IMR-90 (cell line): Measurements from ENCODE around the gene DRC7. TPM values are rescaled to one million over a fixed set of nuclear protein-coding genes. Genes with fewer than 3 reads are reported as not detected.

Experiments used
- ATAC-seq: fragments of 200-7000 bp; cut with Tn5 transposase; 2 replicates; pipeline ENCODE4 v1.9.1; 2020; ENCODE audit warnings: low read depth, mild to moderate bottlenecking, moderate library complexity
- BruUV-seq: library from RNA; stranded (reverse); fragments of 400-500 nt; replicated peaks from 2 replicates; lab custom pipeline; 2021; lab: Mats Ljungman, UMichigan
- CTCF ChIA-PET: fragments of 300-600 bp; formaldehyde crosslinking; extraction: SDS; loops from one replicate; lab custom pipeline; 2021; ENCODE audit warnings: antibody characterized with exemption; lab: Yijun Ruan, JAX
- POLR2A ChIA-PET: fragments of 300-600 bp; sonication (Branson Sonifier 250); formaldehyde crosslinking; loops from one replicate; lab custom pipeline; 2022; ENCODE audit warnings: antibody characterized with exemption; ENCODE audit not compliant: unreplicated experiment; lab: Charles Lee
- DNase-seq: peaks from one replicate; pipeline ENCODE4 v3.0.0; 2013
- H2AFZ ChIP-seq: replicated peaks from 2 replicates; pipeline ENCODE3; 2013; ENCODE audit warnings: low read length, mild to moderate bottlenecking; ENCODE audit not compliant: poor library complexity
- H2AK5ac ChIP-seq: 2 replicates; pipeline ENCODE4 v1.6.1; 2013; ENCODE audit warnings: low read depth, low read length, inconsistent platforms
- H2AK9ac ChIP-seq: replicated peaks from 2 replicates; pipeline ENCODE3; 2013; ENCODE audit warnings: mild to moderate bottlenecking, low read depth, low read length, moderate library complexity; ENCODE audit not compliant: poor library complexity
- H2BK120ac ChIP-seq: 2 replicates; pipeline ENCODE4 v1.6.1; 2013; ENCODE audit warnings: low read depth, low read length, inconsistent platforms
- H2BK15ac ChIP-seq: 3 replicates; pipeline ENCODE4 v1.6.1; 2013; ENCODE audit warnings: low read depth, low read length, inconsistent platforms
- H2BK20ac ChIP-seq: 2 replicates; pipeline ENCODE4 v1.6.1; 2013; ENCODE audit warnings: low read depth, mild to moderate bottlenecking, inconsistent platforms, low read length, moderate library complexity
- H2BK5ac ChIP-seq: 2 replicates; pipeline ENCODE4 v1.6.1; 2013; ENCODE audit warnings: mild to moderate bottlenecking, low read depth, low read length, inconsistent platforms; ENCODE audit not compliant: poor library complexity, severe bottlenecking
- H3K14ac ChIP-seq: replicated peaks from 2 replicates; pipeline ENCODE4 v1.6.1; 2013; ENCODE audit warnings: low read depth, low read length, inconsistent platforms
- H3K18ac ChIP-seq: 2 replicates; pipeline ENCODE4 v1.6.1; 2013; ENCODE audit warnings: low read depth, low read length, control low read depth
- H3K23ac ChIP-seq: 2 replicates; pipeline ENCODE4 v1.6.1; 2013; ENCODE audit warnings: low read depth, low read length, inconsistent platforms
- H3K27ac ChIP-seq: 2 replicates; pipeline ENCODE4 v1.5.1; 2013; ENCODE audit warnings: mild to moderate bottlenecking, control low read depth, low read length; ENCODE audit not compliant: insufficient read depth
- H3K27me3 ChIP-seq: 2 replicates; pipeline ENCODE4 v1.6.1; 2013; ENCODE audit warnings: low read length; ENCODE audit not compliant: control insufficient read depth, insufficient read depth
- H3K36me3 ChIP-seq: 2 replicates; pipeline ENCODE4 v1.6.1; 2013; ENCODE audit warnings: low read length, mixed read lengths; ENCODE audit not compliant: control insufficient read depth, insufficient read depth
- H3K4ac ChIP-seq: 2 replicates; pipeline ENCODE4 v1.6.1; 2013; ENCODE audit warnings: low read depth, low read length, inconsistent platforms
- H3K4me1 ChIP-seq: 2 replicates; pipeline ENCODE4 v1.6.1; 2013; ENCODE audit warnings: low read length, mixed read lengths; ENCODE audit not compliant: control insufficient read depth, insufficient read depth
- H3K4me2 ChIP-seq: 2 replicates; pipeline ENCODE4 v1.6.1; 2013; ENCODE audit warnings: low read depth, mild to moderate bottlenecking, control low read depth, low read length, moderate library complexity
- H3K4me3 ChIP-seq: 2 replicates; pipeline ENCODE4 v1.5.1; 2013; ENCODE audit warnings: low read depth, mild to moderate bottlenecking, control low read depth, low read length, moderate library complexity; ENCODE audit not compliant: insufficient read depth
- H3K56ac ChIP-seq: 2 replicates; pipeline ENCODE4 v1.6.1; 2013; ENCODE audit warnings: low read length, inconsistent platforms; ENCODE audit not compliant: insufficient read depth; ENCODE audit errors: extremely low read depth
- H3K79me1 ChIP-seq, 2 experiments: 2 replicates each; pipeline ENCODE4 v1.6.1; 2013; ENCODE audit warnings: low read length in 2 of 2, inconsistent platforms in 1 of 2, low read depth in 1 of 2
- H3K9ac ChIP-seq: 2 replicates; pipeline ENCODE4 v1.6.1; 2013; ENCODE audit warnings: low read depth, low read length, control low read depth
- H3K9me1 ChIP-seq: 2 replicates; pipeline ENCODE4 v1.6.1; 2013; ENCODE audit warnings: low read length, inconsistent platforms; ENCODE audit not compliant: insufficient read depth
- H3K9me3 ChIP-seq: 2 replicates; pipeline ENCODE4 v1.6.1; 2013; ENCODE audit warnings: low read length; ENCODE audit not compliant: control insufficient read depth, insufficient read depth
- H4K20me1 ChIP-seq: 2 replicates; pipeline ENCODE4 v1.6.1; 2013; ENCODE audit warnings: low read length, inconsistent platforms; ENCODE audit not compliant: insufficient read depth
- H4K5ac ChIP-seq: 2 replicates; pipeline ENCODE4 v1.6.1; 2013; ENCODE audit warnings: mild to moderate bottlenecking, low read depth, low read length, control low read depth
- H4K8ac ChIP-seq, 2 experiments: 2 replicates each; pipeline ENCODE4 v1.6.1; 2013; ENCODE audit warnings: low read depth in 2 of 2, low read length in 2 of 2, control low read depth in 1 of 2, inconsistent platforms in 1 of 2
- H4K91ac ChIP-seq: 2 replicates; pipeline ENCODE4 v1.6.1; 2013; ENCODE audit warnings: low read depth, low read length, inconsistent platforms; ENCODE audit not compliant: insufficient read depth
- BHLHE40 ChIP-seq: fragments of 150-350 bp; IDR thresholded peaks from 2 replicates; pipeline ENCODE4 v1.6.1; 2016; ENCODE audit warnings: mild to moderate bottlenecking, low read depth, low read length
- CEBPB ChIP-seq: IDR thresholded peaks from 2 replicates; pipeline ENCODE4 v1.6.1; 2012; ENCODE audit warnings: low read depth, low read length, improper control_type of control experiment
- CHD1 ChIP-seq: IDR thresholded peaks from 2 replicates; pipeline ENCODE4 v1.6.1; 2012; ENCODE audit warnings: low read depth, low read length, improper control_type of control experiment
- CTCF ChIP-seq: conservative IDR thresholded peaks from 2 replicates; pipeline ENCODE4 v1.5.1; 2012; ENCODE audit warnings: mild to moderate bottlenecking, low read depth, low read length, improper control_type of control experiment
- ELK1 ChIP-seq: fragments of 150-350 bp; IDR thresholded peaks from 2 replicates; pipeline ENCODE4 v1.6.1; 2016; ENCODE audit warnings: low read depth, mild to moderate bottlenecking, low read length, moderate library complexity, borderline replicate concordance
- FOS ChIP-seq: fragments of 150-350 bp; IDR thresholded peaks from 2 replicates; pipeline ENCODE4 v1.6.1; 2016; ENCODE audit warnings: low read depth, low read length
- MAFK ChIP-seq: IDR thresholded peaks from 2 replicates; pipeline ENCODE4 v1.6.1; 2012; ENCODE audit warnings: low read depth, low read length, improper control_type of control experiment
- MAZ ChIP-seq: IDR thresholded peaks from 2 replicates; pipeline ENCODE4 v1.6.1; 2012; ENCODE audit warnings: low read depth, mild to moderate bottlenecking, low read length, improper control_type of control experiment, moderate library complexity, borderline replicate concordance
- MXI1 ChIP-seq: IDR thresholded peaks from 2 replicates; pipeline ENCODE4 v1.6.1; 2012; ENCODE audit warnings: low read depth, mild to moderate bottlenecking, low read length, moderate library complexity, borderline replicate concordance
- NFE2L2 ChIP-seq: fragments of 150-350 bp; IDR thresholded peaks from 2 replicates; pipeline ENCODE4 v1.6.1; 2016; ENCODE audit warnings: low read depth, mild to moderate bottlenecking, low read length
- POLR2A ChIP-seq: IDR thresholded peaks from 2 replicates; pipeline ENCODE4 v1.6.1; 2012; ENCODE audit warnings: mild to moderate bottlenecking, low read depth, low read length
- RAD21 ChIP-seq: IDR thresholded peaks from 2 replicates; pipeline ENCODE4 v1.6.1; 2012; ENCODE audit warnings: low read length, improper control_type of control experiment
- RCOR1 ChIP-seq: IDR thresholded peaks from 2 replicates; pipeline ENCODE4 v1.6.1; 2012; ENCODE audit warnings: mild to moderate bottlenecking, low read length, improper control_type of control experiment; ENCODE audit not compliant: insufficient replicate concordance
- RFX5 ChIP-seq: IDR thresholded peaks from 2 replicates; pipeline ENCODE4 v1.8.0; 2012; ENCODE audit warnings: low read depth, mild to moderate bottlenecking, low read length, moderate library complexity
- SMC3 ChIP-seq: fragments of 150-350 bp; IDR thresholded peaks from 2 replicates; pipeline ENCODE4 v1.6.1; 2016; ENCODE audit warnings: low read depth, mild to moderate bottlenecking, antibody characterized with exemption, low read length, moderate library complexity
- USF2 ChIP-seq: fragments of 150-350 bp; IDR thresholded peaks from 2 replicates; pipeline ENCODE4 v1.6.1; 2017; ENCODE audit warnings: mild to moderate bottlenecking, antibody characterized with exemption, low read length, low read depth
- WGBS, 2 experiments: methylation state at CpG; one replicate each; pipeline versions ENCODE4 v1.1.5 to v1.1.7; 2013; ENCODE audit warnings: missing lambda C conversion rate in 2 of 2; ENCODE audit not compliant: insufficient read length in 1 of 2; ENCODE audit errors: extremely low coverage in 2 of 2; 5-methylcytosine and 5-hydroxymethylcytosine counted together
- dilution Hi-C: fragments of 300-500 bp; cut with HindIII; formaldehyde crosslinking; loops from one replicate; pipeline ENCODE4 v1.14.3; 2018; ENCODE audit warnings: low sequenced_read_pairs; ENCODE audit not compliant: unreplicated experiment
- in situ Hi-C: fragments of 300-500 bp; cut with MboI; formaldehyde crosslinking; loops from 3 replicates; pipeline ENCODE4 v1.14.3; 2019; ENCODE audit warnings: low sequenced_read_pairs, inconsistent platforms, mixed read lengths
- intact Hi-C: fragments of 100-400 bp; cut with micrococcal nuclease; formaldehyde crosslinking; loops from 2 replicates; pipeline ENCODE4 v1.10.0; 2022
- polyA plus RNA-seq, 3 experiments: library from polyadenylated mRNA; depleted of rRNA; stranded (reverse); fragments of >200 nt; gene quantifications; 2 replicates each; pipeline ENCODE4 v1.2.3, GENCODE V29; 2012; ENCODE audit warnings: low replicate concordance in 1 of 3
- total RNA-seq: library from RNA; depleted of rRNA; stranded (reverse); fragments of >200 nt; gene quantifications from 2 replicates; pipeline ENCODE4 v1.2.3, GENCODE V29; 2012

Gene DRC7
- total and polyA plus RNA-seq, 2 of the 4 experiments (the other 2 are of a cell fraction): not detected

- H3K4me3 ChIP-seq: no peak overlapping the region
- H4K20me1 ChIP-seq: no peaks in the 10 kb centered on the region
- H3K36me3 ChIP-seq: no peaks in the 10 kb centered on the region
- no peaks in the 10 kb centered on the region for H3K79me1 ChIP-seq
- no CpG with 5 or more reads among the region's 2 CpGs for WGBS, 2 experiments
- H3K18ac ChIP-seq: no peak overlapping the region
- H3K27me3 ChIP-seq: peaks cover 18% of the 10 kb centered on the region
- no peak overlapping the region for H2AK5ac ChIP-seq
- H2BK20ac ChIP-seq: no peak overlapping the region
- H3K23ac ChIP-seq: no peak overlapping the region
- no peak overlapping the region for H4K91ac ChIP-seq
- H3K9me3 ChIP-seq: no peaks in the 10 kb centered on the region
- no peak overlapping the region for H3K9ac ChIP-seq
- H3K9me1 ChIP-seq: no peaks in the 10 kb centered on the region
- no peaks in the 10 kb centered on the region for H3K4me1 ChIP-seq
- no peak overlapping the region for H3K56ac ChIP-seq
- no peak for ATAC-seq
- dilution Hi-C loops (no loop called here), intact Hi-C loops (no loop called here), in situ Hi-C loops (no loop called here)
- no peak overlapping the region for H4K8ac ChIP-seq
- no peak overlapping the region for H3K14ac ChIP-seq
- H3K4me2 ChIP-seq: no peak overlapping the region
- no peak overlapping the region for H2BK15ac ChIP-seq
- DNase-seq: no peak
- BruUV-seq: no TSS peak
- no peak overlapping the region for H2AFZ ChIP-seq
- CTCF ChIA-PET: no interaction called here
- H3K4ac ChIP-seq: no peak overlapping the region
- no peak overlapping the region for H2BK120ac ChIP-seq
- no peak overlapping the region for H2BK5ac ChIP-seq
- H3K27ac ChIP-seq: no peak overlapping the region
- TF ChIP-seq MAFK (no peak), ELK1 (no peak), MAZ (no peak), CEBPB (no peak), RCOR1 (no peak), NFE2L2 (no peak), POLR2A (no peak), CHD1 (no peak), RFX5 (no peak), BHLHE40 (no peak), FOS (no peak), SMC3 (no peak), RAD21 (no peak), MXI1 (no peak), USF2 (no peak), CTCF (no peak)
- no peak overlapping the region for H4K5ac ChIP-seq
- H2AK9ac ChIP-seq: no peak overlapping the region
- POLR2A ChIA-PET: no interaction called here
Observed at GRCh38 chr16:57722210-57722499, 27.5 kb downstream of the DRC7 start.
